H7 (cell line): ENCODE results near the gene ABCG1. TPM values are rescaled to one million over a fixed set of nuclear protein-coding genes. Genes with fewer than 3 reads are reported as not detected.
"Not testable (repeated sequence)": the region's sequence is repeated elsewhere in the genome, so short reads cannot be mapped to it uniquely, and the experiment has no call there.

Experiments used
- DNase-seq: peaks from one replicate; pipeline ENCODE4 v3.0.0; 2012
- H3K27me3 ChIP-seq: 2 replicates; pipeline ENCODE4 v1.6.0; 2011; ENCODE audit warnings: mild to moderate bottlenecking, low read length; ENCODE audit not compliant: control insufficient read depth, insufficient read depth
- H3K36me3 ChIP-seq: replicated peaks from 2 replicates; pipeline ENCODE4 v1.5.1; 2011; ENCODE audit warnings: low read length; ENCODE audit not compliant: control insufficient read depth, insufficient read depth
- H3K4me3 ChIP-seq: 2 replicates; pipeline ENCODE4 v1.5.1; 2011; ENCODE audit warnings: low read depth, mild to moderate bottlenecking, control low read depth, low read length, moderate library complexity; ENCODE audit not compliant: insufficient read depth
- total RNA-seq: library from RNA; depleted of rRNA; stranded (reverse); fragments of >200 nt; shearing (Covaris generic); gene quantifications from 2 replicates; pipeline ENCODE4 v1.2.3, GENCODE V29; 2014; rRNA removed

Gene ABCG1
- 0.07 and 0.92 TPM in 2 replicates for total RNA-seq

DNA sequence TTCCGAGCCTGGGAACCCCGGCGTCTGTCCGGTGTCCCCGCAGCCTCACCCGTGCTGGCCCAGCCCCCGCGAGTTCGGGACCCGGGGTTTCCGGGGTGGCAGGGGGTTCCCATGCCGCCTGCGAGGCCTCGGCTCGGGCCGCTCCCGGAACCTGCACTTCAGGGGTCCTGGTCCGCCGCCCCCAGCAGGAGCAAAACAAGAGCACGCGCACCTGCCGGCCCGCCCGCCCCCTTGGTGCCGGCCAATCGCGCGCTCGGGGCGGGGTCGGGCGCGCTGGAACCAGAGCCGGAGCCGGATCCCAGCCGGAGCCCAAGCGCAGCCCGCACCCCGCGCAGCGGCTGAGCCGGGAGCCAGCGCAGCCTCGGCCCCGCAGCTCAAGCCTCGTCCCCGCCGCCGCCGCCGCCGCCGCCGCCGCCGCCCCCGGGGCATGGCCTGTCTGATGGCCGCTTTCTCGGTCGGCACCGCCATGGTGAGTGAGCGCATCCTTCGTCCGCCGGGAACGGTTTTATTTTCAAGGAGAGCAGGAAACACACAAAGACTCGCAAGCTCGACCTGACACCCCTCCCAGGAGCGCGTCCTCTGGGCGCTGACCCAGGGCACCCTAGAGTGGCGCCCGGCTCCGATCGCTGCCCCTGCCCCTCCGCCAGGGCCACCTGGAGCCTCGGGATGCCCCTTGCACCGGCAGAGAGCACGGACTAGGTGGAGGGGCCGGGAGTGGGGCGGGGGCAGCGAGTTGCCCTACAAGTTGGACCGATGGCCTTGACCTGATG lies at the start of gene ABCG1:
TSS of gene ABCG1 (plus strand) at position 305 of the 770 bp plus-strand sequence. CDS start at position 428, 123 bp downstream.
- Histone ChIP-seq H3K36me3 (no peaks in the 10 kb centered on the region), H3K27me3 (peaks cover 50% of the 10 kb centered on the region), H3K4me3 (peak within 1 kb of the TSS; percentile 44)
- peak; percentile 98 for DNase-seq

DNA sequence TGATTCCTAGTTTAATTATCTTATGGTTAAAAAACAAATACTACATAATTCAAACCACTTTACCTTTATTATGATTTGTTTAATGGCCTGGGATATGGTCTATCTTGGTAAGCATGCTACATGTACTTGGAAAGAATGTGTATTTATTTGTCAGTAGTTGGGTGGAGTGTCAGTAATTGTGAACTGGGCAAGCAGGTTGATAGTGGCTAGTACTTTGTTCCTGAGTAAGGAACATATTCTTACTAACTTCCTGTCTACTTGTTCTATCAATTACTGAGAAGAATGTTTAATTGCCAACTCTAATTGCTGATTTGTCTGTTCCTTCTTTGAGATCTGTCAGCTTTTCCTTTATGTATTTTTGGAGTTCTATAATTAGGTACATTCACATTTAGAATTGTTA lies 49.2 kb upstream of the ABCG1 start:
- Histone ChIP-seq H3K4me3 (no peak overlapping the region), H3K27me3 (no peaks in the 10 kb centered on the region), H3K36me3 (no peaks in the 10 kb centered on the region)
- DNase-seq: no peak

DNA sequence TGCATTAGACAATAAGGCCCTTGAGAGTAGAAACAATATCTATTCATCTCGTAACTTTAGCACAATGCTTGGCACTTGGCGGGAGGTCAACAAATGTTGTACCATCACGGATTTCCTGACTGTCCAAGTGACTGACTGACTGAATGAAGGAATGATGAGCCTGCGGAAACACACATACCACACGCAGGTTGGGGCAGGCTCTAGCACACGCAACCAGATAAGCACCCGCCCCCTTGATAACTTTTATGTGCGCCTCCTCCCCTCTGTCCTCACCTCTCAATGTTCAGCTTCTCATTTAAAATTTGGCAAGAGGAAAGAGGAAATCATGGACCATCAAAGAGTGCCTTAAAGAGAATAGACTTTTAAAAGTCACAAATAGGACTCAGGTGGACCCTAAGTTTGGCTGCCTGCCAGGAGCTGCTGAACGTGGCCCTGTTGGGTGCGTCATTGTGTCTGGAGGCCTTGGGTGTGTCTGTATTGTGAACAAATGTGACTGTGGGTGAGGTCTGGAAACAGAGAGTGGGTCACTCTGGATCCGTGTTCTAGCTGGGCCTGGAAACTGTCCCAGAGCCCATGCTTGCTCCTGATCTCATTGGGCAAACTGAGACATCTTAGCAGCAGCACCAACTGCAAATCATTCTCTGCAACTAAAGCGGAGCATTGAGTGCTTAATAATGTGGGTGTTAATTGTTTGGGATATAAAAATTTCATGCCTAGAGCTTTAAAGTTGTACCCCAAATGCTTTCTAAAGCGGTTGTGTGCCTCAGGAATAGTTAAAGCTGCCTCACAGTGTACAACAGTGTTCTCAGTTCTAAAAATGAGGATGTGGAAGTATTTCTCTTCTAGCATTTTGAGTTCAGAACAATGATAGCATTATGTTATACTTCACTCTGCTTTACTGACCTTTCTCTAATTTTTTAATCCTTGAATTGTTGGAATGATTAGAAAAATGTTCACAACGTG lies 47.6 kb upstream of the ABCG1 start:
- DNase-seq: no peak
- Histone ChIP-seq H3K36me3 (no peaks in the 10 kb centered on the region), H3K27me3 (no peaks in the 10 kb centered on the region), H3K4me3 (no peak overlapping the region)

DNA sequence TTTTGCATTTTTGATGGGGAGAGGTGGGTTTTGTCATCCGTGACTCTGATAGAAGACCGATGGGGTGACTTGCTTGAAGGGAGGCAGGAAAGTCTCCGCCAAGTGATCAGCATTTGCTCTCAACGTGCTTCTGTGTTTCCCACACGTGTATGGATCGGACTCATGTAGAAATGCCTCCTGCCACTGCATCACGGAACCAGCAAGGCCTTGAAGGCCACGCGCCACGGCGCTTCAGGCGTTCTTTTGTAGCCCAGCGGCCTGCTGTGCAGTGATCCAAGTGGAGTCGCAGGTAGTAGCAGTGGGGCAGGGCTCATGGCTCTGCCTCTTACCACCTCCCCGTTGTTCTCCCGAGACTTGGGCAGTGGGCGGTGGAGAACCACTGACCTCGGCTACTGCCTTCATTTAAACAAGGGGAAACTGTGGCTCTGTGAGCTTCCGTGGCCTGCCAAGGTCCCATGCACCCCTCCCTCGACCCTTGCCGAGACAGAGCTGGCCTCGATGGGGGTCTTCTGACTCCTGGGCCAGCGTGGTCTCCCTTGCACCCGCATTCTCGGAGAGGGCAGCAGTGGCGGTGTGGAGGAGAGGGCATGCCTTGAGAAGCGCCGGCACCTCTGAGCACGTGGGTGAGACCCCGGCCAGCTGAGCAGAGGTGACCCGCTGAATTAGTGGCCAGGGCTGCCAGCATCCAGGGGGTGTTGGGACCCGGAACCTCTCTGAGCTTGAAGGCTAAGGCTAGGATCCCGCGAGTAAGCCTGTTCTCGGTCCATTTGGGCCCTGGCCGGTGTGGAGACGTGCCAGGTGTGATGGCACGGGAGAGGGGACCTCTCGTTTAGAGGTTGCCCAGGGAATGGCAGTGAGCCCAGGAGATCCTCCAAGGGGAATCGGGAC lies 46.1 kb upstream of the ABCG1 start:
- Histone ChIP-seq H3K36me3 (no peaks in the 10 kb centered on the region), H3K4me3 (no peak overlapping the region), H3K27me3 (no peaks in the 10 kb centered on the region)
- no peak for DNase-seq

DNA sequence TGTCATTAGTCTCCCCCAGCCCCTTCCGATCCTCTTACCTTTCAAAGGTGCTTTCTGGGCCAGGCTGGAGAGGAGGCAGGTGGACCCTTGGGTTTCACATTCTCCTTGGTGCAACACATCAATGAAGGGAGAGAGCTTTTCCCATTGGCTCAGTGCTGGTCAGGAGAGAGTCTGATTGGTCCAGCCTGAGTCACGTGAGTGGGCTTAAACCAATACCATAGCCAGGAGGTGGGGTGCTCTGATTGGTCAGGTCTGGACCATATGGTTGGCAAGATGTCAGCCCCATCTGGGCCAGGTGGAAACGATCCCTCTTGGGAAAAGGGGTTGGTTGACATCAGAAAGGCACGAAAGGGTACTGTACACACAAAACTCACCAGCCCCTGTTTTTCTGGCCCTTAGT lies 44.8 kb upstream of the ABCG1 start:
- H3K36me3 ChIP-seq: no peaks in the 10 kb centered on the region
- DNase-seq: no peak
- no peak overlapping the region for H3K4me3 ChIP-seq
- no peaks in the 10 kb centered on the region for H3K27me3 ChIP-seq

DNA sequence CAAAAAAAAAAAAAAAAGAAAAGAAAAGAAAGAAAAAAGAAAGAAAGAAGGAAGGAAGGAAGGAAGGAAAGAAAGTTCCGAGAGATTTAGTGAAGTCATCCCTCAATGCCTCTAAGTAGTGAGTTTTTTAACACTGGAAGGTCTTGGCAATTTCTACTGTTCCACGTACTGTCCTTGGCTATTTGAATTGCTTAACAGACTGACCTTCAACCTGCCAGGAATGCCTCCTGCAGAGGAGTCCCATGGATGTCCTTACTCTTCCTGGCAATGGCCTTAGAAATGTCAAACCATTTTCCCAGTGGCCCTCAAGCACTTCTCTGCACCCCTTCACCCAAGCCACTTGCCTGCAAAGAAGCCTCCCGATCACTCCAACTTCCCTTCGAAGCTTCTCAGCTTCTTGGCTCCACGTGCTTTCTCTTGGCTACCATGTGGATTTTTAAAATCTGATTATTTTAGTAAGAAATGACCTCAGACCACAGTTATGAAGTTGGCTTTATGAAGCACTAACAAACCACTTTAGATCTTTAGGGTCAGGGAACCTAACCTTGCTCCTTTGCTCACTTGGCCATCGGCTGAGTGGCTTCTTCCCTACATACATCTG lies 43.7 kb upstream of the ABCG1 start:
- no peak overlapping the region for H3K4me3 ChIP-seq
- H3K36me3 ChIP-seq: no peaks in the 10 kb centered on the region
- no peak for DNase-seq
- H3K27me3 ChIP-seq: no peaks in the 10 kb centered on the region

DNA sequence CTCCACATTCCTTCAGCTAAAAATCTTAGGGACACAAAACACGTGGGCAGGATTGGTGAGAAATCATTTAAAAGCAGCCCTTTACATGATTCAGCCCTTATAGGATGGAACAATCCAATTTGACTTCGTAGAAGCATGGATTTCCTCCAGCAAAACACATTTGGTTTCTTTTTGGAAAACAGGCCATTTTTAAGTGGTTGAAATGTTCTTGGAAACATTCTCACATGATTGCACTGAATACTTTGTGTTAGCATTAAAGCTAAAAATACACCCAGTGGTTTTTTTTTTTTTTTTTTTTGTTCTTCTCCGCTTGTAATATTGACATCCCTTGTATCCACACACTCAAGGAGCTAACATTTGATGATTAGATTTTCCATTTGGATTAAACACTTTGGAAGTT lies 42.1 kb upstream of the ABCG1 start:
- H3K36me3 ChIP-seq: no peaks in the 10 kb centered on the region
- H3K27me3 ChIP-seq: no peaks in the 10 kb centered on the region
- H3K4me3 ChIP-seq: no peak overlapping the region
- DNase-seq: no peak

DNA sequence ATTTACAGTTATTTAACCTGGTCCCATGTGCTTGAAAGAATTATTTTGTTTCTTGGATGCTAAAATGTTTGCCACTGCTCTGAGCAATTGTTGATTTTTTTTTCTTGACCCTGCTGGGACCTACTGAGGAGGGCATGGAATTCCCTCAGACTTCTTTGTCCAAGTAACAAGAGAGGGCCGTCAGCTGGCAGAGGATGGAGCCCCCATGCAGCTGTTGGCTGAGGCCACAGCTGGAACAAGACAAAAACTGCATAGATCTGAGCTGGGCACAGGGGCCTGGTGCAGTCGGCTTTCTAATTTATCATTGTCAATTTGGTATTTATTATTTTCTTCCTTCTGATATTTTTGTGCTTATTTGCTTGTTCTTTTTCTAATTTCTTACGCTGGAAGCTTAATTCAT lies 39.6 kb upstream of the ABCG1 start:
- DNase-seq: no peak
- no peak overlapping the region for H3K4me3 ChIP-seq
- H3K27me3 ChIP-seq: no peaks in the 10 kb centered on the region
- H3K36me3 ChIP-seq: no peaks in the 10 kb centered on the region

DNA sequence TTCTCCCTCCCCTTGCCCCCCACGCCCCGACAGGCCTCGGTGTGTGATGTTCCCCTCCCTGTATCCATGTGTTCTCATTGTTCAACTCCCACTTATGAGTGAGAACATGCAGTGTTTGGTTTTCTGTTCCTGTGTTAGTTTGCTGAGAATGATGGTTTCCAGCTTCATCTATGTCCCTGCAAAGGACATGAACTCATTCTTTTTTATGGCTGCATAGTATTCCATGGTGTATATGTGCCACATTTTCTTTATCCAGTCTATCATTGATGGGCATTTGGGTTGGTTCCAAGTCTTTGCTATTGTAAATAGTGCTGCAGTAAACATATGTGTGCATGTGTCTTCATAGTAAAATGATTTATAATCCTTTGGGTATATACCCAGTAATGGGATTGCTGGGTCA lies 38.9 kb upstream of the ABCG1 start:
- not testable (repeated sequence) for H3K4me3 ChIP-seq, H3K27me3 ChIP-seq, DNase-seq, H3K36me3 ChIP-seq

DNA sequence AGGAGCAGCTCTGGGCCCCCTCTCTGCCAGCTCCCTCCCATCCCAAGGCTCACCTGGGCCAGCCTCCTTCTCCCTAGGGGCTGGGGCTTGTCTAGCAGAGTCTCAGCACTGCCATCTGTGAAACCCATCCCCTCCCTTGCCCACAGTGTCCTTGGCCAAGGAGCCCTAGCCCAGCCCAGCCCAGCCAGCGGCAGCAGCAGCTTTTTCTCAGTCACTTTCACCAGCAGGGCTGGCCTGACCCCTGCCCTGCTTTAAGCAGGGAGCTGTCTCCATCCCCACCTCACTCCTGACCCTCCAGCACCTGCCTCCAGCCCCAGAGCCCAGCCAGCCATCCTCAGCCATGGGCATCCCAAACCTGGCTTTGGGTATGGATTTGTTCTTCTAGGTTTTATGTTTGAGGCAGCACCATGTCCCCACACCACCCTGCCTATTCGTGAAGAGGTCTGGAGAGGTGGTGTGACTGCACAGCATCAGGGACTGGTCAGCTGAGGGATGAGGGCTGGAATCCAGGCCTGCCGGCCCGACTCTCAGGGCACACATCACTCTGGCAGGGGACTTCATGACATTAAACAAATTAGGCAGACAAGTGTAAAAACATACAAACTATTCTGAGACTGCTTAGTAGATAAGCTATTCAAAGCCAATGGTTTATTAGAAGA lies 36.1 kb upstream of the ABCG1 start:
- Histone ChIP-seq H3K4me3 (no peak overlapping the region), H3K27me3 (no peaks in the 10 kb centered on the region), H3K36me3 (no peaks in the 10 kb centered on the region)
- DNase-seq: no peak

DNA sequence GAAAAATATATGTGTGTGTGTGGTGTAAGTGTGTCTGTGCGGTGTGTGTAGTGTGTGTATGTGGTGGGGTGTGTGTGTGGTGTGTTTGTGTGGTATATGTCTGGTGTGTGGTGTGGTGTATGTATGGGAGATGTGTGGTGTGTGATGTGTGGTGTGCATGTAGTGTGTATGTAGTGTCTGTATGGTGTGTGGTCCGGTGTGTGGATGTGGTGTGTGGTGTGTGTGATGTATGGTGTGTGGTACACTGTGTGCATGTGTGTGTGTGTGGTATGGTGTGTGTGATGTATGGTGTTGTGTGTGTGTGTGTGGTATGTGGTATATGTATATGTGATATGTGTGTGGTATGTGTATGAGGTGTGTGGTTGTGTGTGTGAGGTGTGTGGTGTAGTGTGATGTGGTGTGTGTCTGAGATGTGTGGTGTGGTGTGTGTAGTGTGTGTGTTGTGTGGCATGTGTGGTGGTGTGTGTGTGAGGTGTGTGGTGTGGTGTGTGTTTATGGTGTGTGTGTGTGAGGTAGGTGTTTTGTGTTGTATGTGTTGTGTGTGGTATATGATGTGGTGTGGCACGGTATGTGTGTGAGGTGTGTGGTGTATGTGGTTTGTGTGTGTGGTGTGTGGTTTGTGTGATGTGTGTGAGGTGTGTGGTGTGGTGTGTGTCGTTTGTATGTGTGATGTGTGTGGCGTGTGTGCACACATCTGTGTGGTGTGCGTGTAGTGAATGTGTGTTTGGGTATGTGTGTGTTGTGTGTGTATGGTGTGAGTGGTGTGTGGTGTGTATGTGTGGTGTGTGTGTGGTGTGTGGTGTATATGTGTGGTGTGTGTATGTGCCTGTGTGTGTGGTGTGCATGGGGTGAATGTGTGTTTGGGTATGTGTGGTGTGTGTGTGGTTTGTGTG lies 35.3 kb upstream of the ABCG1 start:
- no peak overlapping the region for H3K4me3 ChIP-seq
- no peaks in the 10 kb centered on the region for H3K27me3 ChIP-seq
- no peak for DNase-seq
- no peaks in the 10 kb centered on the region for H3K36me3 ChIP-seq

DNA sequence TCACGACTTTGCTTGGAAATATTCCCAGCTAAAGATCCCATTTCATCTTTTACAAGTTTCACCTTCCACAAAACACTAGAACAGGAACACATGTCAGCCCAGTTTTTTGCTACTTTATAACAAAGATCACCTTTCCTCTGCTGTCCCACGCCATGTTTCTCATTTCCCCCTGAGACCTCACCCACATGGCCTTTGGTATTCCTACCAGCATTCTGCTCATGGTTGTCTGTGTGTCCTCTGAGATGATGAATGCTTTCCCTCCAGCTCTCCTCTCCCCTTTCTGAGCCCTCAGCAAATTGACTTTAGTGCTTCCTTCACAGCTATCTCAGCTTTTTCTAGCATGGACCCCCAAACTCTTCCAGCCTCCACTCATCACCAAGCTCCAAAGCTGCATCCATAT lies 32.3 kb upstream of the ABCG1 start:
- Histone ChIP-seq H3K36me3 (no peaks in the 10 kb centered on the region), H3K27me3 (no peaks in the 10 kb centered on the region), H3K4me3 (no peak overlapping the region)
- DNase-seq: no peak
